ENCODE results near the gene ANAPC7.

DNA sequence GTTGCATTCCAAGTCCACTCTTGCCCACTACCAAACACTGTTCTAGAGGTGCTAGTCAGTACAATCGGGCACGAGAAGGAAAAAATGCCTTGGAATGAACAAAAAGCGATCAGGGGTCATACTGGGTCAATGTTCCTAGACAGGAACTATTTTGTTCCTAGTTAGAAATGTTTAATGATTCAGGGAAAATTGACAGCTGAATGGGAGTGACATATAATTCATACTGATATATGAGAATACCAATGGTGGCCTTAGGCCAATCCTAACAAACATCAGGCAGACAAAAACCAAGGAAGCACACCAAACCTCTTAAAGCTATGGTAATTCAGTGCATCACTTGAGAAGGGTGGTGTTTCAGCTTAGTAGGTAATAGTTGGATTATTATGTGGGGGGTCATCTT is 51.1 kb downstream of the ANAPC7 start:
- TF ChIP-seq CTCF (IDR thresholded peaks at IDR 0.05) (no peak), ZFX (IDR thresholded peaks at IDR 0.05; ENCODE audit: borderline replicate concordance) (no peak)
